Measurements from ENCODE around the gene NUP98. TPM values are rescaled to one million over a fixed set of nuclear protein-coding genes. Genes with fewer than 3 reads are reported as not detected.

Gene NUP98
- total RNA-seq, 2 donors from 2014 or later: 135 to 216 TPM

GRCh38 chr11:3700910-3701309, 96.4 kb downstream of the NUP98 start:
- Histone ChIP-seq H3K4me1 (ENCODE audit: control insufficient read depth in 1 of 2, low read depth in 2 of 2) (no peaks in the 10 kb centered on the region), H3K27ac (no peak overlapping the region), H3K27me3 (replicated peaks; ENCODE audit: insufficient read depth) (no peaks in the 10 kb centered on the region), H3K9me3 (no peaks in the 10 kb centered on the region), H3K4me3 (no peak overlapping the region), H3K36me3 (peaks cover 45% of the 10 kb centered on the region)
- TF ChIP-seq, protein P1, sequence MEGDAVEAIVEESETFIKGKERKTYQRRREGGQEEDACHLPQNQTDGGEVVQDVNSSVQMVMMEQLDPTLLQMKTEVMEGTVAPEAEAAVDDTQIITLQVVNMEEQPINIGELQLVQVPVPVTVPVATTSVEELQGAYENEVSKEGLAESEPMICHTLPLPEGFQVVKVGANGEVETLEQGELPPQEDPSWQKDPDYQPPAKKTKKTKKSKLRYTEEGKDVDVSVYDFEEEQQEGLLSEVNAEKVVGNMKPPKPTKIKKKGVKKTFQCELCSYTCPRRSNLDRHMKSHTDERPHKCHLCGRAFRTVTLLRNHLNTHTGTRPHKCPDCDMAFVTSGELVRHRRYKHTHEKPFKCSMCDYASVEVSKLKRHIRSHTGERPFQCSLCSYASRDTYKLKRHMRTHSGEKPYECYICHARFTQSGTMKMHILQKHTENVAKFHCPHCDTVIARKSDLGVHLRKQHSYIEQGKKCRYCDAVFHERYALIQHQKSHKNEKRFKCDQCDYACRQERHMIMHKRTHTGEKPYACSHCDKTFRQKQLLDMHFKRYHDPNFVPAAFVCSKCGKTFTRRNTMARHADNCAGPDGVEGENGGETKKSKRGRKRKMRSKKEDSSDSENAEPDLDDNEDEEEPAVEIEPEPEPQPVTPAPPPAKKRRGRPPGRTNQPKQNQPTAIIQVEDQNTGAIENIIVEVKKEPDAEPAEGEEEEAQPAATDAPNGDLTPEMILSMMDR (IDR thresholded peaks at IDR 0.05): no peak
- no peak for ATAC-seq (ENCODE audit: insufficient number of reproducible peaks, low FRiP score, low read depth)
- no peak for DNase-seq (ENCODE audit: low spot score)

DNA sequence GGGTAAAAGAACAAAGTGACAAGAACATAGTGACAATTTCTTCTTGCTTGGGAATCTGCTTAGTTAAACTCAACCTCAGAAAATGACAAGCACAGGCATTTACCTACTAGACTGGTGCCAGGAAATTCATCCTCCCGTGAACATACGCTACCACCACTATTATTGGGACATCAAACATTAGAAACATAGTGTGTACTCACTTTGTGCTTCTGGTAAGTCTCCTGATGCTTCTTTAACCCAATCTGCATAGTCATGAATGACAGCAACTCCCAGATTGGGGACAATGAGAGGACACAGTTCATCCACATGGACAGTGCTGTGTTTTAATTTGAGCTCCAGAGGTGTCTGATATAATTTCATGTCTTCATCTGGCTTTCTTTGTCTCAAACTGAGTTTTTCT, 96.9 kb downstream of the NUP98 start:
- TF ChIP-seq, protein P1 (IDR thresholded peaks at IDR 0.05): no peak
- ATAC-seq (ENCODE audit: insufficient number of reproducible peaks, low FRiP score, low read depth): no peak
- no peak overlapping the region for H3K4me3 ChIP-seq
- H3K4me1 ChIP-seq (ENCODE audit: control insufficient read depth in 1 of 2, low read depth in 2 of 2): no peaks in the 10 kb centered on the region
- no peak for DNase-seq (ENCODE audit: low spot score)
- no peaks in the 10 kb centered on the region for H3K27me3 ChIP-seq (replicated peaks; ENCODE audit: insufficient read depth)
- no peaks in the 10 kb centered on the region for H3K9me3 ChIP-seq
- peaks cover 45% of the 10 kb centered on the region for H3K36me3 ChIP-seq
- H3K27ac ChIP-seq: no peak overlapping the region

- no peak for ATAC-seq (ENCODE audit: insufficient number of reproducible peaks, low FRiP score, low read depth)
- Histone ChIP-seq H3K4me1 (ENCODE audit: control insufficient read depth in 1 of 2, low read depth in 2 of 2) (no peaks in the 10 kb centered on the region), H3K27me3 (replicated peaks; ENCODE audit: insufficient read depth) (no peaks in the 10 kb centered on the region), H3K4me3 (no peak overlapping the region), H3K9me3 (no peaks in the 10 kb centered on the region), H3K27ac (no peak overlapping the region), H3K36me3 (peaks cover 69% of the 10 kb centered on the region)
- no peak for DNase-seq (ENCODE audit: low spot score)
- TF ChIP-seq, protein P1 (IDR thresholded peaks at IDR 0.05): no peak
Observed at GRCh38 chr11:3686751-3687150, 110.6 kb downstream of the NUP98 start.

DNA sequence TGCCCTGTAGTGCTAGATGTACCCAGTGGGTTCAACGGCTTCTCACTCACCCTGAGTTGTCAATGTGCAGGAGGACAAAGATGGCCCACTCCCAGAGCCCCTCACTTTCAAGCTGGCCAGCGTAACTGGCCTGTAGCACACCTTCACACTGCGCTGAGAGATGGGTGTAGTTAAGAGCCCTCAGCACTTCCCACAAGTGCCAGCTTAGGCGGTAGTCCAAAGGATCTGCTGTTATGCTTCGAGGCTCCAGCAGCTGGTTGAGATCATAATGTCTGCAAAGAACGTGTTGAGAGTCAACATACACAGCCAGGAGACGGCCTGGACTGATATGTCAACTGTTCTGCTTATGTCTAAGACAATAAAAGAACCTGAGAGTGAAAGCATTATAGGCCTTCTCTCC, 111.4 kb downstream of the NUP98 start:
- Histone ChIP-seq H3K36me3 (peaks cover 68% of the 10 kb centered on the region), H3K27ac (no peak overlapping the region), H3K9me3 (no peaks in the 10 kb centered on the region), H3K4me3 (no peak overlapping the region), H3K27me3 (replicated peaks; ENCODE audit: insufficient read depth) (no peaks in the 10 kb centered on the region), H3K4me1 (ENCODE audit: control insufficient read depth in 1 of 2, low read depth in 2 of 2) (no peaks in the 10 kb centered on the region)
- TF ChIP-seq, protein P1 (IDR thresholded peaks at IDR 0.05): no peak
- no peak for DNase-seq (ENCODE audit: low spot score)
- no peak for ATAC-seq (ENCODE audit: insufficient number of reproducible peaks, low FRiP score, low read depth)

DNA sequence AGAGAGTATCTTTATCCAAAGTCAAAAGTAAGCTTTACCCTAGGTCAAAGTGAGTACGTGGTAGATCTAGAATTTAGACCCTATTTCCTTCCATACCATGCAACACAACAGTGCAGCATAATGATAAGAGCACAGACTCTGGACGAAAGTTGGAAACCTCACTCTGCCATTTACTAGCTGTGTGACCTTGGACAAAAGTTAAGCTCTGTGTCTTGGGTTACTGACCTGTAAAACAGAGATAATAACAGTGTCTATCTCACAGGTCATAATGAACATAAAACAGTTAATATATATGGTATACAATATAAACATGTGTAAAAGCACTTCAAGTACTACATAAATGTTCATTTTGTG, 112.6 kb downstream of the NUP98 start:
- TF ChIP-seq, protein P1 (IDR thresholded peaks at IDR 0.05): no peak
- ATAC-seq (ENCODE audit: insufficient number of reproducible peaks, low FRiP score, low read depth): no peak
- peaks cover 64% of the 10 kb centered on the region for H3K36me3 ChIP-seq

More for the DNA sequence above, 112.6 kb downstream of the NUP98 start:
- H3K27me3 ChIP-seq (replicated peaks; ENCODE audit: insufficient read depth): no peaks in the 10 kb centered on the region
- no peaks in the 10 kb centered on the region for H3K9me3 ChIP-seq
- H3K4me1 ChIP-seq (ENCODE audit: control insufficient read depth in 1 of 2, low read depth in 2 of 2): no peaks in the 10 kb centered on the region
- DNase-seq (ENCODE audit: low spot score): no peak
- H3K4me3 ChIP-seq: no peak overlapping the region
- no peak overlapping the region for H3K27ac ChIP-seq
